ENCODE results near the gene LMNB1. TPM values are rescaled to one million over a fixed set of nuclear protein-coding genes. Genes with fewer than 3 reads are reported as not detected.

The LMNB1 gene
- total and polyA plus RNA-seq, 2 of the 13 experiments (the other 11 are each of a cell fraction or from before 2014, with no cell fraction given): 12.5 to 159 TPM

Small RNA genes lying within 50 kb of the gene (small RNA-seq; reads per million reads assigned to genes)
- gene RNU6-752P (ENCODE audit: insufficient read depth in 2 of 3, insufficient read length in 3 of 3, low read depth in 2 of 3, low replicate concordance in 1 of 3): 0 reads per million in 3 experiments

Other genes with a start within 250 kb of the LMNB1 start
- gene ALDH7A1, start 181.9 kb upstream of the LMNB1 start, total RNA-seq (2016; rRNA removed; fragmentation: Illumina TruSeq; extraction: Trizol): 69.0 and 132 TPM in 2 replicates
- gene ALDH7A1, start 181.9 kb upstream of the LMNB1 start, polyA plus RNA-seq (2011; rRNA removed): 64.5 and 100 TPM in 2 replicates
- 59.7 and 95.0 TPM in 2 replicates for gene PHAX, start 176.2 kb upstream of the LMNB1 start, total RNA-seq (2016; rRNA removed; fragmentation: Illumina TruSeq; extraction: Trizol)
- 14.5 and 20.0 TPM in 2 replicates for gene PHAX, start 176.2 kb upstream of the LMNB1 start, polyA plus RNA-seq (2011; rRNA removed)